Left lobe of liver (tissue), 2 donors: ENCODE data around the gene DAPK1. TPM values are rescaled to one million over a fixed set of nuclear protein-coding genes. Genes with fewer than 3 reads are reported as not detected.

ENCODE experiments used
- ATAC-seq: fragments of 200-7000 bp; cut with Tn5 transposase; one replicate; pipeline ENCODE4 v1.9.1; 2020; ENCODE audit warnings: mild to moderate bottlenecking, moderate library complexity
- DNase-seq: peaks from one replicate; pipeline ENCODE4 v3.0.0-alpha.2; 2020; ENCODE audit warnings: low spot score
- total RNA-seq: library from RNA; stranded (reverse); gene quantifications from one replicate; pipeline ENCODE4 v1.2.1, GENCODE V29; 2021
- donor health status: DM: no; HTN: no; CAD: no; lungs with moderate emphysema.
- donor health status: DM: no; HTN: yes; CAD: no.

Gene DAPK1
- total RNA-seq, result 58.0 TPM

DNA sequence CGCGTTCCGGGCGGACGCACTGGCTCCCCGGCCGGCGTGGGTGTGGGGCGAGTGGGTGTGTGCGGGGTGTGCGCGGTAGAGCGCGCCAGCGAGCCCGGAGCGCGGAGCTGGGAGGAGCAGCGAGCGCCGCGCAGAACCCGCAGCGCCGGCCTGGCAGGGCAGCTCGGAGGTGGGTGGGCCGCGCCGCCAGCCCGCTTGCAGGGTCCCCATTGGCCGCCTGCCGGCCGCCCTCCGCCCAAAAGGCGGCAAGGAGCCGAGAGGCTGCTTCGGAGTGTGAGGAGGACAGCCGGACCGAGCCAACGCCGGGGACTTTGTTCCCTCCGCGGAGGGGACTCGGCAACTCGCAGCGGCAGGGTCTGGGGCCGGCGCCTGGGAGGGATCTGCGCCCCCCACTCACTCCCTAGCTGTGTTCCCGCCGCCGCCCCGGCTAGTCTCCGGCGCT, at the start of gene DAPK1:
Gene DAPK1, plus strand, starts transcription at position 264 of the 442 bp plus-strand sequence. CDS start 1,211 bp downstream, outside the sequence.
- peak; percentile 86 for ATAC-seq
- DNase-seq, result peak; percentile 89

GRCh38 chr9:87451149-87451548, 46.5 kb upstream of the DAPK1 start:
- no peak for DNase-seq
- ATAC-seq, result no peak

GRCh38 chr9:87455407-87455806, 42.3 kb upstream of the DAPK1 start:
- DNase-seq, result no peak
- ATAC-seq, result no peak

DNA sequence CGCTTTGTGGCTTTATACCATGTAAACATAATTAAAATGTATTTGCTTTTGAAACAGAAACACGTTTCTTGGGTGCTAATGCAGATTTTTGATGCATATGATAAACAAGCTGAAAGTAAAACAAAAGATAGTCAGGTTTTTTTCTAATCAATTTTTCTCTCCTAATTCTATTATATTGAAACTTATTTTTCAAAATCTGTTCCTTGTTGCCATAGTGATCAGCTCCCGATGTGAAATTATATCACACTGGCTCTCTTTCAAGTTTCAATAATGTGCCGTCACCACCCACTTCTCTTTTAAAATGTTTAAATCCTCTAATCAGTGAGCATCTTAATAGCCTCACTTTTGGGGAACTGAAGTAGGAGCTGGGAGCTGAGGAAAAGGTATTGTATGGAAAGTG, 36.4 kb upstream of the DAPK1 start:
- ATAC-seq (no peak), DNase-seq (no peak)

DNA sequence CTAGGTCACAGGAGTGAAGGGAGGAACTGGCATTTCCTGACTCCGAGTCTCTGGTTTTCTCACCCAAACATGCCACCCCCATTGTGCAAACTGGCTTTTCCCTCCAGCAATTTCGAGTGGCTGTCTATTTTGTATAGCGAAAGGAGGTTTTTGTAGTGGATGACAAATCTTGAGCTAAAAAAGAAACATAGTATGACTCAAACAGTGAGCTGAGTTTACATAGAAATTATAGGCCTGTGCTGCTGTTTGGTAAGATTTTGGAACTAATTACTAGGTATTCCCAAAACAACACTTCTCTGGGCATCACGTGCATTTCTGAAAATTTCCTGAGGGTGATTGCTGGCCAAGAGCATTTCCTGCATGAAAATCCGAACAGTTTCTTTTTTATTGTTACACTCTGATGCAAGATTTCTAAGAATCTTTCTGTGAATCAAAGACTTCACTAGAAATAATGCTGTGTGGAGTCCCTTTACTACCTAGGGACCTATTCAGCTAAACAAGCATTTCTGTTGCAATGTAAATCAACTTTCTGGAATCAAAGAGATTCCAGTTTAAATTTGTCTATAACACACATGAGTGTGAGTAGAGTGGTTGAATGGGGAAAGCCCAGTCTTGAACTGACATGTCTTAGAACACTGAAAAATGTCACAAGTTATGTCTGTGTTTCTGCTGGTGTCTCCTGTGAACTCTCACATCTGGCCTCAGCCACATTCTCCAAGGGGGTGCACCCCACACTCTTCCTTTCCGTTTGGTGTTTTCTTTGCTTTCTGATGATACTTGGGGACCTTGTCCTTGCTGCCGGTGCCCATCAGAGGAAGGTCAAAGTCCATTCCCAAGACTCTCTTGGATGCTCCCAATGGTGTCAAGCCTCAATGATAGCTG, 33.3 kb upstream of the DAPK1 start:
- no peak for ATAC-seq
- no peak for DNase-seq

GRCh38 chr9:87464992-87465378, 32.7 kb upstream of the DAPK1 start:
- ATAC-seq, result no peak
- no peak for DNase-seq

- DNase-seq (no peak), ATAC-seq (no peak)
These were observed 31.9 kb upstream of the DAPK1 start for GRCh38 chr9:87465816-87466215.

DNA sequence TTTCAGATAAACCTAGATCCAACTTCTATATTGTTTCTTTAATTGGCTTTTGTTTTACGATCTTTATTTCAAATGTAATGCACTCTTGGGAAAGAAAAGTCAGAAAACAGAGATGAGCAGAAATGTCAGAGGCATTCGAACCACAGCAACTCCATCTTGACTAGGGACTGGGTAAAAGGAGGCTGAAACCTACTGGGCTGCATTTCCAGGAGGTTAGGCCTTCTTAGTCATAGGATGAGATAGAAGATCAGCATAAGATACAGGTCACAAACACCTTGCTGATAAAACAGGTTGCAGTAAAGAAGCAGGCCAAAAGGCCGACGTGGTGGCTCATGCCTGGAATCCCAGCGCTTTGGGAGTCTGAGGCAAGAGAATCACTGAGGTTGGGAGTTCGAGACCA, 30.5 kb upstream of the DAPK1 start:
- DNase-seq, result no peak
- ATAC-seq, result no peak

DNA sequence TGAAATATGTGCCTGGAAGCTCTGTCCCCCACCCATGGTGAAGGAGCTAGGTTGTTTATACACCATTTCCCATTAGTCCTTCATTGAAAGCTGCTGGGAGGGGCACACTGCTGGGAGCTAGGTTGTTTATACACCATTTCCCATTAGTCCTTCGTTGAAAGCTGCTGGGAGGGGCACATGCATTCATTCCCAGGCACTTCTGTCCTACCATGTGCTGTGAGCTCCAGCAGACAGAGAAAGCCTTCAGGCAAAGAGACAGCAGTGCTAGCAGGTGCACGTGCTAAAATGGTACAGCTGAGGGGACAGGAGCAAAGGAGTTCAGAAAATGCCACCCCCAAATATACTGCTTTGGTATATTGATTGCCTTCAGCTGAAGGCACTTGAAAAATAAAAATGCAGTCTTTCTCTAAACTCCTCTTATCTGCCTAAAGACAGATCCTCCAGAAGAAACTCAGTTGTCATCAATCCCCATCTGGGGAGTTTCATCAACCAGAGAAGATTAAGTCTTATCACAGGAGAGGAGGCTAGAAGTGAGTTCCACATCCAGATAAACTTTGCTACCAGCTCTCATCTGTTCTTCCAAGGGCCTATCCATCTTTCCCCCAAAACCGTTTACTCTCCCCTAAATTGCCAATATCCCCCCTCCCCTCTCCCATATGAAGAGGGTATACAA, 27.7 kb upstream of the DAPK1 start:
- ATAC-seq, result no peak

GRCh38 chr9:87471746-87472145, 25.9 kb upstream of the DAPK1 start:
- ATAC-seq (no peak), DNase-seq (no peak)

More for the DNA sequence above, 27.7 kb upstream of the DAPK1 start:
- DNase-seq, result no peak

GRCh38 chr9:87475463-87475862, 22.2 kb upstream of the DAPK1 start:
- no peak for ATAC-seq
- DNase-seq, result no peak

DNA sequence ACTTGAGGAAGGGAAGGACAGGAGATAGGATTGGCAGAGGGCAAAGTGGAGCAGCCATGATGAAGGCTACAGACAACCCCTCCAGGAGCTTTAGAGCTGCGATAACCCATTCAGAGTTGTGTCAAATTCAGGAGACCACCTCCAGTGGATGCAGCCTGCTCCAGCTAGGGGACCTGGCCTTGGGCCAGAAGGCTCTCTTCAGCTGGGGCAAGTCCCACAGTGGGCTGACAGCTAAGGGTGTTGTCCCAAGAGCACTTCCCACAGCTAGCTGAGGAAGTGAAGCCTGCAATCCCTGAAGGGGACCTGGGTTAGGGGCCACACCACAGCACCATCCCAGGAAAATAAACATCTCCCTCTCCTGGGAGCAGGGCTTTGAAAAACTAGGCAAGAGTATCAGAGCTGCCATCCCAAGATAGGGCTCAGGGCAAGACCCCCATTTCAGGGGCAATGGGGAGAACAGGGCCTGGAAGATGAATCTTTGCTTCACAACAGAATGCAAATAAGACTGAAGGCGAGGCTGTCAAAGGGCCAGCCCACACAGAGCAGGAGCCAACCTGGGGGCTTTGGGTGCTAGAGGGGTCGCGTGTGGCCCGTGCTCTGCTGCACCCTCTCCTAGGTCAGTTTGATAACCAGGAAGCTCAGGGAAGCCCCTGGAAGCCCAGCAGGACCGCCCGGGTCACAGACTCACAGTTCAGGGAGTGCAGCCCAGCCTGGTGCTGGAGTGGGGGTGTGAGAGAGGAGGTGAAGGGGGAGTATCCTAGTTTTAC, 19.3 kb upstream of the DAPK1 start:
- DNase-seq (no peak), ATAC-seq (peak; percentile 27)

GRCh38 chr9:87479801-87480201, 17.9 kb upstream of the DAPK1 start:
- DNase-seq, result no peak
- ATAC-seq, result peak; percentile 84

- ATAC-seq (peak; percentile 15), DNase-seq (no peak)
These were observed 15.5 kb upstream of the DAPK1 start for GRCh38 chr9:87481890-87482855.

GRCh38 chr9:87490225-87490624, 7.4 kb upstream of the DAPK1 start:
- ATAC-seq (no peak), DNase-seq (no peak)

- ATAC-seq (no peak), DNase-seq (no peak)
These were observed 6.8 kb upstream of the DAPK1 start for GRCh38 chr9:87490907-87491306.

DNA sequence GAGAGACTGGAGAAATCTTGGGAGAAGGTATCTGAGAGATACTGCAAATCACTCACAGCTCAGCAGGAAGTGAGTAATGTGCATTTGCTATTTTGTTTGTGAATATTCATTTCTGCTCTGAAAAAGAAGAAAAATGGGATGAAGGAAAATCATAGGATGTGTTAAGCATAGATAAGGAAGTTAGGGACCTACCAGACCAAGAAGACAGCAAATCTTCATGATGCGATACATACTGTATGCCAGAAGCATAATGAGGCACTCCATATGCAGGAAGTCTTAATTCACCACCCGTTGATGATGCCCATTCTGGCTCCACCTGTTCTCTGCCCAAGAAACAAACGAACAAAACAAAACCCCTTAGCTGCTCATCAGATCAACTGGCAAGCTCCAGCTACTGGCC, 6.1 kb upstream of the DAPK1 start:
- ATAC-seq (no peak), DNase-seq (no peak)

GRCh38 chr9:87492642-87493041, 5.0 kb upstream of the DAPK1 start:
- no peak for DNase-seq
- no peak for ATAC-seq

DNA sequence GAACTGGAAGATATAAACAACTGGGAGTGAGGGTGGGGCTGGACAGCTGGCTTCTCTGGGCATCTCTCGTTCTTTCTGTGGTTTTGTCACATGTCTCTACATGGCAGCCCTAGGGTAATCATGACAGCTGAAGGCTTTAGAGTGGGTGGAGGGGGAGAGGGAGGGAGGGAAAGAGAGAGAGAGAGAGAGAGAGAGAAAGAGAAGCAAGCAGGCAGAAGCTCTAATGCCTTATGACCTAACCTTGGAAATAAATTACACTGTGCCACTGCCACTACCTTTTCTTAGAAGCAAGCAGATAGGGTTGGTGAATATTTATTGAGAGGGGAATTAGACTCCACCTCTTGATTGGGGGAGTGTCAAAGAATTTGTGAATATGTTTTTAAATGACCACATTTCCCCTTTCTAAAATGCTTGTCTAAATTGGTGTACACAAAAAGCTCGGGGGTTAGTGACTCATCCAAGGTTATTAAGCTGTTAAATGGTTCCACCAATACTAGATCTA, 2.6 kb upstream of the DAPK1 start:
- DNase-seq, result no peak
- ATAC-seq, result no peak

GRCh38 chr9:87497080-87497603, 525 bp upstream of the DAPK1 start:
- no peak for ATAC-seq

More at GRCh38 chr9:87497080-87497603, 525 bp upstream of the DAPK1 start:
- no peak for DNase-seq
